NCI-H1436 treated with DMSO at 0.1 percent for 48 hours (cell line): ENCODE data around the gene UGT1A8.

Experiments used
- DNase-seq: peaks from one replicate; lab custom pipeline; 2025; lab: John Stamatoyannopoulos, UW

UGT1A8 gene

GRCh38 chr2:233768076-233768475 is 150.6 kb downstream of the UGT1A8 start:
- DNase-seq, result no peak

- no peak for DNase-seq
Observed at GRCh38 chr2:233769260-233769659, 151.8 kb downstream of the UGT1A8 start.

- no peak for DNase-seq
Observed at GRCh38 chr2:233772153-233772552, 154.7 kb downstream of the UGT1A8 start.

GRCh38 chr2:233772583-233772982 is 155.2 kb downstream of the UGT1A8 start:
- no peak for DNase-seq

- no peak for DNase-seq
Observed at GRCh38 chr2:233773854-233774253, 156.4 kb downstream of the UGT1A8 start.

GRCh38 chr2:233775414-233775813 is 158.0 kb downstream of the UGT1A8 start:
- DNase-seq, result no peak

GRCh38 chr2:233778030-233778429 is 160.6 kb downstream of the UGT1A8 start, which contains the start of gene MROH2A:
TSS of gene MROH2A (plus strand) at chr2:233778330. CDS start at chr2:233779359, 1,029 bp downstream.
- no peak for DNase-seq

GRCh38 chr2:233779722-233780121 is 162.3 kb downstream of the UGT1A8 start:
- no peak for DNase-seq

- no peak for DNase-seq
Observed at GRCh38 chr2:233780771-233781170, 163.3 kb downstream of the UGT1A8 start.

- DNase-seq, result no peak
Observed at GRCh38 chr2:233789554-233789953, 172.1 kb downstream of the UGT1A8 start.

GRCh38 chr2:233791151-233791882 is 173.9 kb downstream of the UGT1A8 start:
- no peak for DNase-seq

GRCh38 chr2:233791883-233792329 is 174.5 kb downstream of the UGT1A8 start:
- no peak for DNase-seq

GRCh38 chr2:233792720-233793119 is 175.3 kb downstream of the UGT1A8 start:
- no peak for DNase-seq

GRCh38 chr2:233793465-233794127 is 176.2 kb downstream of the UGT1A8 start:
- no peak for DNase-seq

- DNase-seq, result no peak
Observed at GRCh38 chr2:233794128-233794658, 176.8 kb downstream of the UGT1A8 start.

- no peak for DNase-seq
Observed at GRCh38 chr2:233795735-233796171, 178.3 kb downstream of the UGT1A8 start.

- DNase-seq, result no peak
Observed at GRCh38 chr2:233796254-233796653, 178.8 kb downstream of the UGT1A8 start.

GRCh38 chr2:233798335-233799086 is 181.1 kb downstream of the UGT1A8 start:
- no peak for DNase-seq

- no peak for DNase-seq
Observed at GRCh38 chr2:233799087-233799665, 181.7 kb downstream of the UGT1A8 start.

- no peak for DNase-seq
Observed at GRCh38 chr2:233799716-233800115, 182.3 kb downstream of the UGT1A8 start.

GRCh38 chr2:233800208-233800607 is 182.8 kb downstream of the UGT1A8 start:
- no peak for DNase-seq
